K562 (cell line): ENCODE results near the gene EIPR1. TPM values are rescaled to one million over a fixed set of nuclear protein-coding genes. Genes with fewer than 3 reads are reported as not detected.

Experiments used
- BMI1 ChIP-seq: fragments of 150-350 bp; IDR thresholded peaks from 2 replicates; pipeline ENCODE4 v1.6.1; 2014; ENCODE audit warnings: low read length
- E2F3 ChIP-seq: fragments of 250-450 bp; sonication (Bioruptor Pico); IDR thresholded peaks from 2 replicates; pipeline ENCODE4 v1.4.0; 2020; ENCODE audit warnings: mild to moderate bottlenecking
- MEIS2 ChIP-seq: fragments of 450-650 bp; IDR thresholded peaks from 2 replicates; pipeline ENCODE4 v1.6.1; 2014; ENCODE audit warnings: mild to moderate bottlenecking; ENCODE audit not compliant: partially characterized antibody
- SMAD1 ChIP-seq: fragments of 150-350 bp; IDR thresholded peaks from 2 replicates; pipeline ENCODE4 v1.6.1; 2014; ENCODE audit warnings: low read length, low read depth; ENCODE audit not compliant: partially characterized antibody
- ZC3H8 ChIP-seq: fragments of 450-650 bp; IDR thresholded peaks from 2 replicates; pipeline ENCODE4 v1.6.1; 2017
- ZEB2 ChIP-seq: fragments of 450-650 bp; IDR thresholded peaks from 2 replicates; pipeline ENCODE4 v1.6.1; 2016
- ZNF436 ChIP-seq: fragments of 250-450, 450-650 bp; sonication (Bioruptor Pico); formaldehyde crosslinking; IDR thresholded peaks from 2 replicates; pipeline ENCODE4 v1.7.0; 2020; ENCODE audit warnings: mild to moderate bottlenecking
- polyA plus RNA-seq, 8 experiments: library from polyadenylated mRNA; depleted of rRNA in 4 of 8; stranded (reverse) in 5 of 8; unstranded in 3 of 8; fragments of >200 nt; fragmentation: Nextera tagmentation in 2 of 8; fragmentation: Illumina TruSeq in 1 of 8; extraction: Ambion mirVana in 2 of 8; extraction: Trizol in 1 of 8; gene quantifications; 2 replicates each; pipeline versions ENCODE4 v1.2.1 to v1.2.3, GENCODE V29; 2011 to 2014; ENCODE audit warnings: inconsistent platforms in 1 of 8, missing spikeins in 1 of 8
- total RNA-seq, 7 experiments: library from RNA; depleted of rRNA in 6 of 7; stranded (reverse); fragments of >200 nt in 6 of 7; fragmentation: Illumina TruSeq in 2 of 7; extraction: Trizol in 2 of 7; gene quantifications; 2 replicates each; pipeline versions ENCODE4 v1.2.1 to v1.2.3, GENCODE V29; 2011 to 2021; ENCODE audit warnings: low replicate concordance in 1 of 7
- TF ChIP-seq, protein P1 (sequence below): sonication (generic); formaldehyde crosslinking; IDR thresholded peaks from 2 replicates; pipeline ENCODE4 v1.8.0; 2022; ENCODE audit warnings: mild to moderate bottlenecking, missing genetic modification reagents
- TF ChIP-seq, protein P2 (sequence below): fragments of 450-650 bp; IDR thresholded peaks from 2 replicates; pipeline ENCODE4 v1.6.1; 2016; ENCODE audit warnings: mild to moderate bottlenecking, moderate library complexity
- TF ChIP-seq, protein P3 (sequence below): fragments of 450-650 bp; formaldehyde crosslinking; IDR thresholded peaks from 2 replicates; pipeline ENCODE4 v1.4.0; 2022; ENCODE audit warnings: missing genetic modification characterization
- TF ChIP-seq, protein P4 (sequence below): sonication (generic); formaldehyde crosslinking; IDR thresholded peaks from 2 replicates; pipeline ENCODE4 v1.8.0; 2023; ENCODE audit warnings: mild to moderate bottlenecking, missing genetic modification reagents

The EIPR1 gene
- total and polyA plus RNA-seq, 9 of the 15 experiments (the other 6 are each of a cell fraction or from before 2014, with no cell fraction given), result 19.9 to 54.4 (median 35.9) TPM

DNA sequence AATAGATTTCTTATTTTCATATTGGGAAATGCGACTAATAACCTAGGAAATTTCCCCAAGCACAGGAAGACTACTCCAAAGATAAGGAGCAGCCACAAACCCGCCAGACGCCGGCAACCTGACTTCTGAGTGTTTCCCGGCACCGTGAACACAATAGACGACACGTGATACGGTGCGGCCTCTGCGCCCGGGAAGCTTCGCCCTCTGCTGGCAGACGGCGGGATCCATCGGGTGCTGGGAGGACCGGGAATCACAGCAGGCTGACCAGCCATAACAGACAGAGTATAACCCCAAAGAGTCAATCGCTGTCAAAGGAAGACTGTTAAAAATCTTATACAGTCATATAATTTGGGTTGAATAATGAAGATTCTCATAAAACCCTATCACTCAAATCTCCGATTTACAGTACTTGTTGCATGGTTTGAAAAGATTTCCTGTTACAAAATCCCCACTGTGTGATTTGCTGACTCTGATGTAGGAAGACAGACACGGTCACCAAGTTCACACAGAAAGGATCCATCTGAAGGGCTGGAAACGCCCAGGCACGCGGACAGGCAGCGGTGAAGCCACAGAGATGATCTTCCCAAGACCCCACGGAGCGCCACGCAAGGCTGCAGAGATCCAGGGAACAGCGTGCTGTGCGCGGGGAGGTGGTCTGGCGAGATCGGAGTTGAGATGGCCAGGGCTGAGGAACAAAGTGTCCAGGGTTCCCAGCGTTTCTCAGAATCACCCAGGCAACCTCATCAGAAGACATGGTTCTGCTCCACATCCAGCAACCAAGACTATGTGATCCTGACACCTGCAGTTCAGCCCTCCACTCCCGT, 73.8 kb downstream of the EIPR1 start (continued):
- TF ChIP-seq, protein P1, sequence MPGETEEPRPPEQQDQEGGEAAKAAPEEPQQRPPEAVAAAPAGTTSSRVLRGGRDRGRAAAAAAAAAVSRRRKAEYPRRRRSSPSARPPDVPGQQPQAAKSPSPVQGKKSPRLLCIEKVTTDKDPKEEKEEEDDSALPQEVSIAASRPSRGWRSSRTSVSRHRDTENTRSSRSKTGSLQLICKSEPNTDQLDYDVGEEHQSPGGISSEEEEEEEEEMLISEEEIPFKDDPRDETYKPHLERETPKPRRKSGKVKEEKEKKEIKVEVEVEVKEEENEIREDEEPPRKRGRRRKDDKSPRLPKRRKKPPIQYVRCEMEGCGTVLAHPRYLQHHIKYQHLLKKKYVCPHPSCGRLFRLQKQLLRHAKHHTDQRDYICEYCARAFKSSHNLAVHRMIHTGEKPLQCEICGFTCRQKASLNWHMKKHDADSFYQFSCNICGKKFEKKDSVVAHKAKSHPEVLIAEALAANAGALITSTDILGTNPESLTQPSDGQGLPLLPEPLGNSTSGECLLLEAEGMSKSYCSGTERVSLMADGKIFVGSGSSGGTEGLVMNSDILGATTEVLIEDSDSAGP, result no peak
- TF ChIP-seq, protein P2, sequence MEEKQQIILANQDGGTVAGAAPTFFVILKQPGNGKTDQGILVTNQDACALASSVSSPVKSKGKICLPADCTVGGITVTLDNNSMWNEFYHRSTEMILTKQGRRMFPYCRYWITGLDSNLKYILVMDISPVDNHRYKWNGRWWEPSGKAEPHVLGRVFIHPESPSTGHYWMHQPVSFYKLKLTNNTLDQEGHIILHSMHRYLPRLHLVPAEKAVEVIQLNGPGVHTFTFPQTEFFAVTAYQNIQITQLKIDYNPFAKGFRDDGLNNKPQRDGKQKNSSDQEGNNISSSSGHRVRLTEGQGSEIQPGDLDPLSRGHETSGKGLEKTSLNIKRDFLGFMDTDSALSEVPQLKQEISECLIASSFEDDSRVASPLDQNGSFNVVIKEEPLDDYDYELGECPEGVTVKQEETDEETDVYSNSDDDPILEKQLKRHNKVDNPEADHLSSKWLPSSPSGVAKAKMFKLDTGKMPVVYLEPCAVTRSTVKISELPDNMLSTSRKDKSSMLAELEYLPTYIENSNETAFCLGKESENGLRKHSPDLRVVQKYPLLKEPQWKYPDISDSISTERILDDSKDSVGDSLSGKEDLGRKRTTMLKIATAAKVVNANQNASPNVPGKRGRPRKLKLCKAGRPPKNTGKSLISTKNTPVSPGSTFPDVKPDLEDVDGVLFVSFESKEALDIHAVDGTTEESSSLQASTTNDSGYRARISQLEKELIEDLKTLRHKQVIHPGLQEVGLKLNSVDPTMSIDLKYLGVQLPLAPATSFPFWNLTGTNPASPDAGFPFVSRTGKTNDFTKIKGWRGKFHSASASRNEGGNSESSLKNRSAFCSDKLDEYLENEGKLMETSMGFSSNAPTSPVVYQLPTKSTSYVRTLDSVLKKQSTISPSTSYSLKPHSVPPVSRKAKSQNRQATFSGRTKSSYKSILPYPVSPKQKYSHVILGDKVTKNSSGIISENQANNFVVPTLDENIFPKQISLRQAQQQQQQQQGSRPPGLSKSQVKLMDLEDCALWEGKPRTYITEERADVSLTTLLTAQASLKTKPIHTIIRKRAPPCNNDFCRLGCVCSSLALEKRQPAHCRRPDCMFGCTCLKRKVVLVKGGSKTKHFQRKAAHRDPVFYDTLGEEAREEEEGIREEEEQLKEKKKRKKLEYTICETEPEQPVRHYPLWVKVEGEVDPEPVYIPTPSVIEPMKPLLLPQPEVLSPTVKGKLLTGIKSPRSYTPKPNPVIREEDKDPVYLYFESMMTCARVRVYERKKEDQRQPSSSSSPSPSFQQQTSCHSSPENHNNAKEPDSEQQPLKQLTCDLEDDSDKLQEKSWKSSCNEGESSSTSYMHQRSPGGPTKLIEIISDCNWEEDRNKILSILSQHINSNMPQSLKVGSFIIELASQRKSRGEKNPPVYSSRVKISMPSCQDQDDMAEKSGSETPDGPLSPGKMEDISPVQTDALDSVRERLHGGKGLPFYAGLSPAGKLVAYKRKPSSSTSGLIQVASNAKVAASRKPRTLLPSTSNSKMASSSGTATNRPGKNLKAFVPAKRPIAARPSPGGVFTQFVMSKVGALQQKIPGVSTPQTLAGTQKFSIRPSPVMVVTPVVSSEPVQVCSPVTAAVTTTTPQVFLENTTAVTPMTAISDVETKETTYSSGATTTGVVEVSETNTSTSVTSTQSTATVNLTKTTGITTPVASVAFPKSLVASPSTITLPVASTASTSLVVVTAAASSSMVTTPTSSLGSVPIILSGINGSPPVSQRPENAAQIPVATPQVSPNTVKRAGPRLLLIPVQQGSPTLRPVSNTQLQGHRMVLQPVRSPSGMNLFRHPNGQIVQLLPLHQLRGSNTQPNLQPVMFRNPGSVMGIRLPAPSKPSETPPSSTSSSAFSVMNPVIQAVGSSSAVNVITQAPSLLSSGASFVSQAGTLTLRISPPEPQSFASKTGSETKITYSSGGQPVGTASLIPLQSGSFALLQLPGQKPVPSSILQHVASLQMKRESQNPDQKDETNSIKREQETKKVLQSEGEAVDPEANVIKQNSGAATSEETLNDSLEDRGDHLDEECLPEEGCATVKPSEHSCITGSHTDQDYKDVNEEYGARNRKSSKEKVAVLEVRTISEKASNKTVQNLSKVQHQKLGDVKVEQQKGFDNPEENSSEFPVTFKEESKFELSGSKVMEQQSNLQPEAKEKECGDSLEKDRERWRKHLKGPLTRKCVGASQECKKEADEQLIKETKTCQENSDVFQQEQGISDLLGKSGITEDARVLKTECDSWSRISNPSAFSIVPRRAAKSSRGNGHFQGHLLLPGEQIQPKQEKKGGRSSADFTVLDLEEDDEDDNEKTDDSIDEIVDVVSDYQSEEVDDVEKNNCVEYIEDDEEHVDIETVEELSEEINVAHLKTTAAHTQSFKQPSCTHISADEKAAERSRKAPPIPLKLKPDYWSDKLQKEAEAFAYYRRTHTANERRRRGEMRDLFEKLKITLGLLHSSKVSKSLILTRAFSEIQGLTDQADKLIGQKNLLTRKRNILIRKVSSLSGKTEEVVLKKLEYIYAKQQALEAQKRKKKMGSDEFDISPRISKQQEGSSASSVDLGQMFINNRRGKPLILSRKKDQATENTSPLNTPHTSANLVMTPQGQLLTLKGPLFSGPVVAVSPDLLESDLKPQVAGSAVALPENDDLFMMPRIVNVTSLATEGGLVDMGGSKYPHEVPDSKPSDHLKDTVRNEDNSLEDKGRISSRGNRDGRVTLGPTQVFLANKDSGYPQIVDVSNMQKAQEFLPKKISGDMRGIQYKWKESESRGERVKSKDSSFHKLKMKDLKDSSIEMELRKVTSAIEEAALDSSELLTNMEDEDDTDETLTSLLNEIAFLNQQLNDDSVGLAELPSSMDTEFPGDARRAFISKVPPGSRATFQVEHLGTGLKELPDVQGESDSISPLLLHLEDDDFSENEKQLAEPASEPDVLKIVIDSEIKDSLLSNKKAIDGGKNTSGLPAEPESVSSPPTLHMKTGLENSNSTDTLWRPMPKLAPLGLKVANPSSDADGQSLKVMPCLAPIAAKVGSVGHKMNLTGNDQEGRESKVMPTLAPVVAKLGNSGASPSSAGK, result no peak
- TF ChIP-seq MEIS2 (no peak), BMI1 (no peak), E2F3 (CRISPR knock-in tag) (no peak), ZNF436 (CRISPR knock-in tag) (no peak), SMAD1 (no peak), ZEB2 (no peak), ZC3H8 (no peak)
- TF ChIP-seq, protein P3, sequence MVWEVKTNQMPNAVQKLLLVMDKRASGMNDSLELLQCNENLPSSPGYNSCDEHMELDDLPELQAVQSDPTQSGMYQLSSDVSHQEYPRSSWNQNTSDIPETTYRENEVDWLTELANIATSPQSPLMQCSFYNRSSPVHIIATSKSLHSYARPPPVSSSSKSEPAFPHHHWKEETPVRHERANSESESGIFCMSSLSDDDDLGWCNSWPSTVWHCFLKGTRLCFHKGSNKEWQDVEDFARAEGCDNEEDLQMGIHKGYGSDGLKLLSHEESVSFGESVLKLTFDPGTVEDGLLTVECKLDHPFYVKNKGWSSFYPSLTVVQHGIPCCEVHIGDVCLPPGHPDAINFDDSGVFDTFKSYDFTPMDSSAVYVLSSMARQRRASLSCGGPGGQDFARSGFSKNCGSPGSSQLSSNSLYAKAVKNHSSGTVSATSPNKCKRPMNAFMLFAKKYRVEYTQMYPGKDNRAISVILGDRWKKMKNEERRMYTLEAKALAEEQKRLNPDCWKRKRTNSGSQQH (CRISPR knock-in tag), result no peak
- TF ChIP-seq, protein P4, sequence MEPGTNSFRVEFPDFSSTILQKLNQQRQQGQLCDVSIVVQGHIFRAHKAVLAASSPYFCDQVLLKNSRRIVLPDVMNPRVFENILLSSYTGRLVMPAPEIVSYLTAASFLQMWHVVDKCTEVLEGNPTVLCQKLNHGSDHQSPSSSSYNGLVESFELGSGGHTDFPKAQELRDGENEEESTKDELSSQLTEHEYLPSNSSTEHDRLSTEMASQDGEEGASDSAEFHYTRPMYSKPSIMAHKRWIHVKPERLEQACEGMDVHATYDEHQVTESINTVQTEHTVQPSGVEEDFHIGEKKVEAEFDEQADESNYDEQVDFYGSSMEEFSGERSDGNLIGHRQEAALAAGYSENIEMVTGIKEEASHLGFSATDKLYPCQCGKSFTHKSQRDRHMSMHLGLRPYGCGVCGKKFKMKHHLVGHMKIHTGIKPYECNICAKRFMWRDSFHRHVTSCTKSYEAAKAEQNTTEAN (CRISPR knock-in tag), result no peak
